ENCODE data around the gene ALS2. TPM values are rescaled to one million over a fixed set of nuclear protein-coding genes. Genes with fewer than 3 reads are reported as not detected.

Gene ALS2
- total and polyA plus RNA-seq, 3 donors from 2014 or later = 14.0 to 19.2 (median 17.0) TPM

- no peak overlapping the region for H3K4me3 ChIP-seq
- WGBS, 2 donors = 83 to 95% methylated on average over 1 of the region's 1 CpG
- H3K4me1 ChIP-seq = no peaks in the 10 kb centered on the region
- no peak for TF ChIP-seq CTCF (IDR thresholded peaks at IDR 0.05)
- no peak for TF ChIP-seq POLR2A (IDR thresholded peaks at IDR 0.05)
- H3K9me3 ChIP-seq = no peaks in the 10 kb centered on the region
- no peak for DNase-seq
- H3K27me3 ChIP-seq = no peaks in the 10 kb centered on the region
- no peak overlapping the region for H3K27ac ChIP-seq
- intact Hi-C loops (cut with DNase I; ENCODE audit: low total_unique reads) = no loop called here
- H3K36me3 ChIP-seq (ENCODE audit: low read depth, missing control alignments) = no peaks in the 10 kb centered on the region
These were observed 110.9 kb downstream of the ALS2 start for GRCh38 chr2:201669865-201670264.

- no peak for TF ChIP-seq CTCF (IDR thresholded peaks at IDR 0.05)
- no peak for TF ChIP-seq POLR2A (IDR thresholded peaks at IDR 0.05)
- no peaks in the 10 kb centered on the region for H3K4me1 ChIP-seq
- H3K4me3 ChIP-seq = no peak overlapping the region
- no peaks in the 10 kb centered on the region for H3K9me3 ChIP-seq
- no peak for DNase-seq
- no peaks in the 10 kb centered on the region for H3K36me3 ChIP-seq (ENCODE audit: low read depth, missing control alignments)
- intact Hi-C loops (cut with DNase I; ENCODE audit: low total_unique reads) = no loop called here
- no peaks in the 10 kb centered on the region for H3K27me3 ChIP-seq
- no peak overlapping the region for H3K27ac ChIP-seq
- WGBS, 2 donors = 62 to 75% methylated on average over 3 of the region's 3 CpGs
These were observed 112.3 kb downstream of the ALS2 start for GRCh38 chr2:201668402-201668910.

- intact Hi-C loops (cut with DNase I; ENCODE audit: low total_unique reads) = no loop called here
- Histone ChIP-seq H3K9me3 (no peaks in the 10 kb centered on the region), H3K4me3 (no peak overlapping the region), H3K4me1 (no peaks in the 10 kb centered on the region), H3K27ac (no peak overlapping the region), H3K27me3 (no peaks in the 10 kb centered on the region), H3K36me3 (ENCODE audit: low read depth, missing control alignments) (no peaks in the 10 kb centered on the region)
- no peak for DNase-seq
- TF ChIP-seq CTCF (IDR thresholded peaks at IDR 0.05) (no peak), POLR2A (IDR thresholded peaks at IDR 0.05) (no peak)
- 62 to 66% methylated on average over 8 of the region's 8 CpGs for WGBS, 2 donors
These were observed 116.4 kb downstream of the ALS2 start for GRCh38 chr2:201664334-201664733.

- WGBS, 2 donors = 57 to 70% methylated on average over 5 of the region's 5 CpGs
- DNase-seq = no peak
These were observed 119.4 kb downstream of the ALS2 start for GRCh38 chr2:201661366-201661765.

More at GRCh38 chr2:201661366-201661765, 119.4 kb downstream of the ALS2 start:
- intact Hi-C loops (cut with DNase I; ENCODE audit: low total_unique reads) = no loop called here
- Histone ChIP-seq H3K27ac (no peak overlapping the region), H3K9me3 (no peaks in the 10 kb centered on the region), H3K36me3 (ENCODE audit: low read depth, missing control alignments) (no peaks in the 10 kb centered on the region), H3K27me3 (no peaks in the 10 kb centered on the region), H3K4me1 (no peaks in the 10 kb centered on the region), H3K4me3 (no peak overlapping the region)
- TF ChIP-seq CTCF (IDR thresholded peaks at IDR 0.05) (no peak), POLR2A (IDR thresholded peaks at IDR 0.05) (no peak)

Data from testis (tissue), 3 donors.